Esophagus muscularis mucosa (tissue), 4 donors: ENCODE data around the gene TFCP2.

Source experiments
- CTCF ChIP-seq, 3 experiments: fragments of 200-600 bp in 2 of 3; fragments of 450-650 bp in 1 of 3; sonication (generic) in 2 of 3; IDR thresholded peaks; one replicate each; pipeline ENCODE4 v1.5.1; 2017 to 2019; ENCODE audit warnings: antibody characterized with exemption in 3 of 3, mild to moderate bottlenecking in 2 of 3, moderate library complexity in 1 of 3
- EP300 ChIP-seq: sonication (generic); formaldehyde crosslinking; IDR thresholded peaks from one replicate; pipeline ENCODE4 v1.6.1; 2017; ENCODE audit warnings: antibody characterized with exemption
- POLR2A ChIP-seq: fragments of 450-650 bp; IDR thresholded peaks from one replicate; pipeline ENCODE4 v1.6.1; 2017; ENCODE audit warnings: antibody characterized with exemption, moderate library complexity, mild to moderate bottlenecking, low read depth

GRCh38 chr12:51217133-51217967 is 44.4 kb upstream of the TFCP2 start:
- TF ChIP-seq CTCF (IDR thresholded peaks at IDR 0.05) (peak in 2 of 3 experiments; percentile 26 to 29), POLR2A (no peak), EP300 (no peak)
